Stimulated activated CD8-positive, alpha-beta memory T cell treated with anti-CD3 and anti-CD28 coated beads, Interleukin-12 subunit alpha, Interleukin-12 subunit beta, amount 100 ng/mL, for 4 hours (primary cell): ENCODE measurements around the gene FRG2.
"Not testable (repeated sequence)": the region's sequence is repeated elsewhere in the genome, so short reads cannot be mapped to it uniquely, and the experiment has no call there.

ENCODE experiments used
- DNase-seq: peaks from one replicate; pipeline ENCODE4 v3.0.0-alpha.2; 2020; ENCODE audit warnings: low read depth

Gene FRG2

DNA sequence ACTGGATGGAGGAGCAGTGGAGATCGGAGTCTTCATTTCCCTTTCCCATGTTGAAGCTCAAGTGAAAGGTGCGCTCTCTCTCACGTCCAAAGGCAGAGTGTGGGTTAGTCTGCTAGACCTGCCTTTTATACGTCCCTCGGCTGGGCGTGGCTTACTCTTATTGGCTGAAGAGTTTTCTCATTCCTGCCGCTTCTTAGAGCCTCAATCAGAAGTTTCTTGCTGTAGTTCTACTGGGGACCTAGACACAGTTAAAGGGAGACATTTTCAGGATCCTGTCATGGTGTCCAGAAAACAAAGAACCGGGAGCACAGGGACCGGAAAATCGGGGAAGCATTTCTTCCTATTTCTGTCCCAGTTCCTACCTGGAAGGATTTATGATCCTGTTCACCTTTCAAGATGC, at the start of gene FRG2:
TSS of gene FRG2 (minus strand) at position 101 of the 400 bp plus-strand sequence. CDS start at position 49, 52 bp downstream.
- DNase-seq = not testable (repeated sequence)

DNA sequence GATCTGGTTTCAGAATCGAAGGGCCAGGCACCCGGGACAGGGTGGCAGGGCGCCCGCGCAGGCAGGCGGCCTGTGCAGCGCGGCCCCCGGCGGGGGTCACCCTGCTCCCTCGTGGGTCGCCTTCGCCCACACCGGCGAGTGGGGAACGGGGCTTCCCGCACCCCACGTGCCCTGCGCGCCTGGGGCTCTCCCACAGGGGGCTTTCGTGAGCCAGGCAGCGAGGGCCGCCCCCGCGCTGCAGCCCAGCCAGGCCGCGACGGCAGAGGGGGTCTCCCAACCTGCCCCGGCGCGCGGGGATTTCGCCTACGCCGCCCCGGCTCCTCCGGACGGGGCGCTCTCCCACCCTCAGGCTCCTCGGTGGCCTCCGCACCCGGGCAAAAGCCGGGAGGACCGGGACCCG, 41.3 kb upstream of the FRG2 start:
- not testable (repeated sequence) for DNase-seq

DNA sequence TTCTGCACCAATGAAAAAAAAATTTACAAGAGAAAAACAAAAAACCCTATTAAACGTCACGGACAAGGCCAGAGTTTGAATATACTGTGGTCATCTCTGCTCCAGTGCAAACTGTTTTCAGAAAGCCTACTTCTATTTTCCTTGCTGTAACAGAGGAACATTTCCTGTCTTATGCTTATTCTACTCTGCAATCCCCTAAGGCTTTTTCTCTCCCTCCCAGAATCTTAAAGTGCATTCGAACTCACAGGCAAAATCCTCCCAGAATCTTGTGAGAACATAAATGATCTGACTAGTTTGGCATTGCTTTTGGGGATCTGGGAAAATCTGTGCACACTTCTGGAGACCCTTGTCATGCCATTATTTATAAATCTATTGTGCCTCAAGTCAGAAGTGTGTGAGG, 37.7 kb upstream of the FRG2 start:
- DNase-seq = not testable (repeated sequence)

DNA sequence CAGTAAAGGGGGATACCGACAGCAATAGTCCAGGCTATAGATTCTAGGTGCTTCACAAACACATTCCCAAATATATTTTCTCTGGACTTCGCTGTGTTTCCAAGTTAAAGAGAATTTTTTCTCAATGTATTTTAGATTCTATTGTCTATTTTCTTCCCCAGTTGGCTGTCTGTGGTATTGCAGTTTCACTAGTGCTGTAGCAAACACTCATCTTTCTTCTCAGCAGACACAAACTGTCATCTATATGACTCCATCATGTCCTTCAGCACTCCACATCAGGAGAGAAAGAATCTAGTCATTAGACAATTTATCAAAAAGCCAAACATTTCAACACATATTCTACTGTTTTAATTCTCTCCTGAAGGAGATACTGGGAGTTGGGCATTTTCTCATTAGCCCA, 37.3 kb upstream of the FRG2 start, which contains the start of gene DBET:
TSS of gene DBET (plus strand) at position 161 of the 400 bp plus-strand sequence.
- not testable (repeated sequence) for DNase-seq

DNA sequence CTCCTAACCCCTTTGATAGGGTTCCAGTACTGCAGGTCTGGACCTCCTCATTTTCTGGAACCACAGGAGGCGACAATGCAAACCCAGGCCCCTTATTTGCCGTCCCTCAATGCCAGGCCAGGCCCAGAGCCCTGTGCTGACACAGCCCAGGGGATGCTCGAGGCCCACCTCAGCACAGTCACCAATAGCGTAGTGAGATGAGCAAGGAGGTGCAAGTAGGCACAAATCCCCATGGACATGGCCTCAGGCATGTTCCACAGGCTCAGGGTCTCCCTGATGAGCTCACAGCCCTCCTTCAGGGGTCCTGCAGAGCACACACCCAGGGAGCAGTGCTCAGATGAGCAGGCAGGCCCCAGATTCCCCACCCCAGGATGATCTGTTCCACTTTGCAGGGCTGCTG, 31.9 kb upstream of the FRG2 start:
- DNase-seq = not testable (repeated sequence)

DNA sequence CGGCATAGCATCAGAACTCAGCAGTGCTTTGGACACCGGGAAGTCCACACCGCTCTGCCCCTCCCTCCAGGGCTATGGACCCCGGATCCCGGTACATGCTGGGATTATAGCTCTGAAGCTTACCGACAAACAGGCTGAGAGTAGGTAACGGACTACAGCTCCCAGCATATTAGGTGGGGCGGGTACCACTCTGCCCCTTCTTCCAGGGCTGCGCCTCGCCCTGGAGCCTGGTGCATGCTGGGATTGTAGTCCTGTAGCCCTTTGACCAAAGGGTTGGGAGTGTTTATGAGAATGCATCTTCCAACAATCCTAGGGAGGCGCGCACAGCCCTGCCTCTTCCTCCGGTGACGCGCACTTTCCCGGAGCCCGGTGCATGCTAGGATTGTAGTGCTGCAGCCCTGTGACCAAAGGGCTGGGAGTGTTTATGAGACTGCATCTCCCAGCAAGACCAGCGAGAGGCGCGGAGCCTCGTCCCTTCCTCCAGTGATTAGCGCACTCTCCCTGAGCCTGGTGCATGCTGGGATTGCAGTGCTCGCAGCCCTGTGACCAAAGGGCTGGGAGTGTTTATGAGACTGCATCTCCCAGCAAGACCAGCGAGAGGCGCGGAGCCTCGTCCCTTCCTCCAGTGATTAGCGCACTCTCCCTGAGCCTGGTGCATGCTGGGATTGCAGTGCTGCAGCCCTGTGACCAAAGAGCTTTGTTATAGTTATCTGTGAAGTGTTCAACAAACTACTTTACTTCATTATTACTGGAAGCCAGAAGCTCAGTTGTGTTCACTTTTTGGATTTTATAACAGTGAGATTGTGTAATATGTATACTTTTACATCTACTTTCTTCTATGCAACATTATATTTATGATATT, 22.6 kb upstream of the FRG2 start:
- not testable (repeated sequence) for DNase-seq

DNA sequence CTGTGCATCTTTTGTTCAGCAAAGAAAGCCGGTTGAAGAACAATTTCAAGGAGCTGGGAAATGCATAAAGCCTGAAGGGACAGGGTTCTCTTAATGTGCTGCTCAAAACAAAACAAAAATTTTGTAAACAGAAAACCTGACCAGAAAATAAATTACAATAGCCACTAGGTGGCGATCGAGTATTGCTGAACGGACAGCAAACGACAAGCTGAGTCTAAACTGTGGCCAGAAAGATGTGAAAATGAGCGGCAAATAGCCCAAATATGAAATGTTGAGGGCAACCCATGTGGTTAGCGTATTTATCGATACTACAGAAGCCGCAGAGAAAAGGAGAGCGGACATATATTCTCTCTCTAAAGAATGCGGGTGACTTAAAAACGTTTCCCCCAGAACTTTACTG, 20.6 kb upstream of the FRG2 start:
- not testable (repeated sequence) for DNase-seq

DNA sequence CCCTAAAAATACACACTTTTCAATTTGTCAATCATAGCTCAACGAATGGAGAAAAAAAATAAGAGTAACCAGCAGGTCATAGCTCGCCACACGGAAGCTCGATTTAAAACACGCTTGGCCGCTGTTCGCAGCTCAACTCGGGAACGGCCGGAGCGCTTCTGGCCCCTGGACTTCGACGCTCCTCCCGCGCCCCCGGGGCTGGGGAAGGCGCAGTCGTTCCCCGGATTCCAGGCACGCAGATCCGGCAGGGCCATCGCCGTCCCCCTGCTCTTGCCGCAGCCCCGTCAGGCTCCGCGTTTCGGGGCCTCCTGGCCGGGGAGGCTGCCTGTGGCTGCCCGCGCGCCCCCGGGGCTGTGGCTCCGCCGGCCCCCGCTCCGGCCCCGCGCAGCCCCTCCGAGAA, 13.8 kb upstream of the FRG2 start:
- not testable (repeated sequence) for DNase-seq

DNA sequence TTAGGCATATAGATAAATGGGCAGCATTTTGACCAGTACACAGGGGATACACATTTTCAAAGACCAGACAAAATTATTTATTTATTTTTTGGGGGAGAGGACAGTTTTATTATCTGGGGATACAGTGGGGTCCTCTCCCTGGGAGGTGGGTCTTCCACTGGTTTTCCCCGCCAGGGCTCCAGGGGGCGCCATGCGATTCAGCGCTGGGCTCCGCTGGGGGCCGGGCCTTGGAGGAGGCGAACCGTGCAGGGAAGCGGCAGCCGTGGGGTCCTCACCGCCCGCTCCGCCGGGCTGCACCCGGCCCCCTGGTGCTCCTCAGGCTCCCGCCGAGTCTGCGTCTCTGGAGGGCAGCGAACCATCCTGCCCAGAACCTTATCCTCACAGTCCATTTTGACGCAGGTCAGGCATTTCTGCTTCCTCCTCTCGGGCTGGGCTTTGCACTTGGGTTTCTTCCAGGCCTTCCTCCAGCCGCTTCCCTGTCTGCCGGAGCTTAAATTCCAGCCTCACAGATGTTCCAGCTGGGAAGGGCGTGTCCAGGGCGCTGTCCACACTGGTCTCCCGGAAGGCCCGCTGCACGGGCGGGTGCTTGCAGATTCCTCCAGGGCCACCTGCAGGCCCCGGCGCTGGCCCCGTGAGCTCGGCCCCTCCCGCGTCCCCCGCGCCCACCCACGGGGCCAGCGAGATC, 10.8 kb upstream of the FRG2 start:
- not testable (repeated sequence) for DNase-seq

DNA sequence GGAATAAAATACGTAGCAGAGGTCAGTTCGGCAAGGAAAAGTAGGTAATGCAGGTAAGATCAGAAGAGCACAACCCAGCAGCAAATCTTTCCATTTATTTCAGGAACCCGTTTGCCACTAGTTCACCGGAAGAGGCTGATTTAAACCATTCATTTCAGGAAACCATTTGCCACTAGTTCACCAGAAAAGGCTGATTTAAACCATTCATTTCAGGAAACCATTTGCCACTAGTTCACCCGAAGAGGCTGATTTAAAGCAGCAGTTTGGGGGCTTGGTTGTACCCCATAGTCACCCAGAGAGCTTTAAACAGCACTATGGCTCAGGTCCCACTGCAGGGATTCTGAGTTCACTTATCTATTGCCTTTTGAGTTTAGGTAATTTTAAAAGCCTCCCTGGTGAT, 4.2 kb upstream of the FRG2 start:
- DNase-seq = not testable (repeated sequence)

DNA sequence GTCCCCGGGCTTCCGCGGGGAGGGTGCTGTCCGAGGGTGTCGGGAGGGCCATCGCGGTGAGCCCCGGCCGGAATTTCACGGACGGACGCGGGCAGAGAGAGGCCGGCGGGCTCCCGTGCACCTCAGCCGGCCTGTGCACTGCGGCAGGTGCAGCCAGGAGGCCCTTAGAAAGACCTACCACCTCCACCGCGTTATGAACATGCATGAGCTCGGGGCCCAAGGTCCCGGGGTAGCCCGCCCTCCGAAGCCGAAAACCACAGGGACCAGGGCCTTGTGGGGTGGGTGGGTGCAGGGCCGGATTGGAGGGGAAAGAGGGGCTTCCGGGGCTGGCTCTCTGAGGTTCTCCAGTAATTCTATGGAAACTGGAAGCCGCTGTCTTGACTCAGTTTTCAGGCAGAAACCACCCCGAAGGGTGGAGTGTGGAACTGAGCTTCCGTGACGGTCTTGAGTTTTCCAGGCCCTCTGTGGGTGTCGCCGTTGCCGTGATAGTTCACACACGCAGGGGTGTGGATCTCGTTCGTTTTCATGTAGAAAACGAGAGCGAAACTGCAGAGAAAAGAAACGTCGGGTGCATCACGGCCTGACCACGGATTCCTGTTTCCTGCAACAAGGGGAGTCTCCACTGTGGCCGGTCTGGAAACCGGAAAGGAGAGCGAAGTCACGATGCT, 4.3 kb downstream of the FRG2 start:
- not testable (repeated sequence) for DNase-seq

DNA sequence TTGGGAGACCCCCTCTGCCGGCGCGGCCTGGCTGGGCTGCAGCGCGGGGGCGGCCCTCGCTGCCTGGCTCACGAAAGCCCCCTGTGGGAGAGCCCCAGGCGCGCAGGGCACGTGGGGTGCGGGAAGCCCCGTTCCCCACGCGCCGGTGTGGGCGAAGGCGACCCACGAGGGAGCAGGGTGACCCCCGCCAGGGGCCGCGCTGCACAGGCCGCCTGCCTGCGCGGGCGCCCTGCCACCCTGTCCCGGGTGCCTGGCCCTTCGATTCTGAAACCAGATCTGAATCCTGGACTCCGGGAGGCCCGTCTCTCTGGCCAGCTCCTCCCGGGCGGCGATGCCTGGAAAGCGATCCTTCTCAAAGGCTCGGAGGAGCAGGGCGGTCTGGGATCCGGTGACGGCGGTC, 5.1 kb downstream of the FRG2 start:
- DNase-seq = not testable (repeated sequence)

DNA sequence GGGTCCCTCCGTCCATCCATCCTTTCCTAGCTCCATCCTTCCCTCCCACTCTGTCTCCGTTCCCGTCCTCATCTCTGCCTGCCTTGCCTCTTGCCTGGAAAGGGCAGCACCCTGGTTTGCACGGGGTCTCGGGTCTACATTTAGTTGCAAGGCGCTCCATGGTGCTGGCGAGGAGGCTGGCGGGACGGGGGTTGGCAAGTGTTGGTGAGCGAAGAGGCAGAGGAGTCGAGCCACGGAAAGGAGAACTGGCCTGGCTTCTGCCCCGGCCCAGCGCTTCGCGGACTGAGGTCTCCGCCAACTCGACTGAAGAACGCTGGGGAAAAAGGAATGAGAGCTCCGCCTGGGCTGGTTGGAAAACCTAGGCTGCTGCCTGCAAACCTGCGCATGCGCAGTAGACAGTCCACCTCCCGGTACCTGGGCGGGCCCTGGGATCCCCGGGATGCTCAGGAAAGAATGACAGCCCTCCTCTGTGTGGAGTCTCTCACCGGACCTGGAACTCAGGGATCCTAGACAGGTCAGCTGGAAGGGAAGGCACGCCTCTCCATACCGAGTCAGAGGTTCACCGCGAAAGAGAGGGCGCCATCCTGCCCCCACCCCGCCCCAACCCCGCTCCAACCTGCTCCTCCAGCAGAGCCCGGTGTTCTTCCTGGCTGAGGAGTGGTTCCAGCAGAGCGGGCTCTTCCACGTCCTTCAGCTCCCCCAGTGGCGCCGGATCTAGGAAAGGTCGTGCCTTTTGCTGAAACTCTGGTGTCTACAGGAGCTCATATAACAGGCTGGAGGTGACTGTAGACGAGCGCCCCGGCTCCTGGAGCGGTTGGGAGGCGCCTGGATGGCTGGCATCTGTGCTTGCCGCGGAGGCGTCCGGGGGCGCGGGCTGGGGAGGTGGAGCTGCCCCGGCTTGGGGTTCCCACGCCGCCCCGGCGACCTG, 6.0 kb downstream of the FRG2 start:
- DNase-seq = no peak

DNA sequence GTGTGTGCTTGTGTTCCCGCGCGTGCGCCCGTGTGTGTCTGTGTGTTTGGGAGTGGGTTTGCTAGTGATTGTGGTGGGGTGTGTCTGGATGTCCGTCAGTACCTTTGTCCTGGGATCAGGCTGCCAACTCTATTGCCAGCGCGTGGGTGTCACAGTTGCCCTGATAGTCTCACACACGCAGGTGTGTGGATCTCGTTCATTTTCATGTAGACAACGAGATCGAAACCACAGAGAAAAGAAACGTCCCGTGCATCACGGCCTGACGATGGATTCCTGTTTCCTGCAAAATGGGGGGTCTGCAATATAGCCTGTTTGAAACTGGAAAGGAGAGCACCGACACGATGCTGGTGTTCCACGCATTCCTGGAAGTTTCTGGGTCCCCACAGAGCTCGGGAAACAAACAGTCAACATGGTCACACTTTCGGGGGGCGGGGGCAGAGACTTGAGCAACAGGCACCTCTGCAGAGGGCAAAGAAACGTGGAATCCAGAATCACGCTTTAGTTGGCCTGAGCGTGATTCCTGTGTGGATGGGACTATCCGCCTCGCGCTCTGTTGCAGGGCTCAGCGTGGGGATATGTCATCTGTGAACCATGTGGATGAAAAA, 7.1 kb downstream of the FRG2 start:
- not testable (repeated sequence) for DNase-seq

DNA sequence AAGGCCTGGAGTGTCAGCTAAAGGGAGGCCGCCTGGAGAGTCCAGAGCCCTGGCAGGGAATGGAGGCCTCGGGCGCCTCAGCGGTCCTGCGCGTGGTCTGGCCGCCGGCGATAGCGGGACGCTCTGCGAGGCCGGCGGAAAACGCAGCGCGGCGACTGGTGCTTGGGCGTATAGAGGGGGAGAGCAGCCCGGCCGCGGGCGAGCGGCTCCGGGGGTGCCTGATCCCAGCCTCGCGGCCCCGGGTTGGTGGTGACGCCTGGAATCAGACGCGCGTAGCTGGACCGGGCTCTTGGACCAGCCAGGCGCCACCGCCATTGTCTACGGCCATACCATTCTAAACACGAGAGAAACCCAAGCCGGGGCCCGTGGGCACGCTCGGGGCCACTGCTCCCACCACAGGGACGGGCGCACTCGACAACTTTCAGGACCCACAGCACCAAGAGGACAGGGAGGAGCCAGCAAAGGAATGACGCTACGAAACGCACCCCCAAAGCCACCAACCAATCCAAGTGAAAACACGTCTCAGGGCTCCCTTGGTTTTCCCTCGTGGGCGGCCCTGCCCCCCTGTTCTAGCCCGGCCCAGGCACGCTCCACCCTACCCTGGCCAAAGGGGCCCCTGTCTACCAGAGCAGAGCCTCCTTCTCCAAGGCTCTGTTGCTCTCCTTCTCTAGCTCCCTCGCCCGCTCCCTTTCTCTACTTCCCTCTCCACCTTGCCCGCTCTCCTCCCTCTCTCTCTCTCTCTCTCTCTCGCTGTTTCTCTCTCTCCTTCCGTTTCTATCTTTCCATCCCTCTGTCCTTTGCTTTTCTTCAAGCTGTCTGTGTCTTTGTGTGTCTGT, 7.8 kb downstream of the FRG2 start:
- no peak for DNase-seq

DNA sequence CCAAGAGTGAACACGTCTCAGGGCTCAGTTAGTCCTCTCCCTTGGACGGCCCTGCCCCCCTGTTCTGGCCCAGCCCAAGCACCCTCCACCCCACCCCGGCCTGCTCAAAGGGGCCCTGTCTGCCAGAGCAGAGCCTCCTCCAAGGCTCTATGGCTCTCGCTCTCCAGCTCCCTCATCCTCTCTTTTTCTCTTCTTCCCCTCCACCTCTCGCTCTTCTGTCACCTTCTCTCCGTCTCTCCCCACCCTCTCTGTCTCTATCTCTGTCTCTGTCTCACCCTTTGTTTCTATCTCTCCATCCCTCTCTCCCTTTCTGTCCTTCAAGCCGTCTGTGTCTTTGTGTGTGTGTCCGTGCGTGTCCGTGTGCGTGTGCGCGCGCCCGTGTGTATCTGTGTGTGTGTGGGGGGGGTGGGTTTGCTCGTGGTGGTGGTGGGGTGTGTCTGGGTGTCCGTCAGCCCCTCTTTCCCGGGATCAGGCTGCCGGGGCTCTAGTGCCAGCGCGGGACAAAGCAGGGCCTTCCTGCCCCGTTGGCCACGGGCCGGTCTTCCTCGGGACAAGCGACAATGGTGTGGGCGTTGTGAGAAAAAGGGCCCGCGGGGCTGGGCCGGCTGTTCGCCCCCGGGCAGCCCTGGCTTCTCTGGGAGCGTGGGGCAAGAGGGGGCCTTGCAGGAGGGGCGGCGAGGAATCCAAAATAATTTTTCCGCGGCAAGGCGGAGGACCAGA, 8.7 kb downstream of the FRG2 start:
- no peak for DNase-seq

DNA sequence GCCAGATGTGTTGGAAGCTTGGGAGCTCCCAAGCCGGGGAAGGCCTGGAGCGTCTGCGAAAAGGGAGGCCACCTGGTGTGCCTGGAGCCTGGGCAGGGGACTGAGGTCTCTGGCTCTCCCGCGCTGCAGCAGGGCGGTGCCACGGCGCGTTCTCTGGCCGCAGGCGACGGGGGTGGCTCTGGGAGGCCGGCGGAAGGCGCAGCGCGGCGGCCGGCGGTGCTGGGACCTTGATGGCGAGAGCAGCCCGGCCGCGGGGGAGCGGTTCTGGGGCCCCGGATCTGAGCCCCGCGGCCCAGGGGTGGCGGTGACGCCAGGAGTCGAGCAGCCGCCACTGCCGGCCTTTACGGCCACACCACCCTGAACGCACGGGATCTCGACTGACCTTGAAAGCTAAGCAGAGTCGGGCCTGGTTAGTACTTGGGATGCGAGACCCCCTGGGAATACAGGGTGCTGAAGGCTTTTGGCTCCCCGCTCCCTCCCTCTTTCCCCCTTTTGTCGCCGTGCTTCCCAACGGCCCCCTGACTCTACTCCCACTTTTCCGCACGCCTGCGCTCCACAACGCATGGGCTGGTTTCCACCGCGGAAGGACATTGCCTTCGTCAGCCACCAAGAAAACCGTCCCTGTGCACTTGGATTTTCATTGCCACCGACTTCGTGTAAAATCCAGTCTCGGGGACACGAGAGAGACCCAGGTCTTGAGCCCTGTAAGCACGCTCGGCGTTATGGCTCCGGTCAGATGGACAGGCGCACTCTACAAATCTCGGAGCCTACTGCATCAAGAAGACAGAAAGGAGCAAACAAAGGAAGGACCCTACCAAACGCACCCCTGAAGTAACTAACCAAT, 9.5 kb downstream of the FRG2 start:
- DNase-seq = no peak
